Hepatocyte (in vitro differentiated cells): Measurements from ENCODE around the gene GLIPR2.

ENCODE experiments used
- EZH2 ChIP-seq: fragments of 200-600 bp; sonication (generic); IDR thresholded peaks from 2 replicates; pipeline ENCODE4 v1.6.1; 2016; ENCODE audit warnings: antibody characterized with exemption, mild to moderate bottlenecking, borderline replicate concordance
- EZH2phosphoT487 ChIP-seq: fragments of 200-600 bp; sonication (generic); IDR thresholded peaks from one replicate; pipeline ENCODE4 v1.6.1; 2018; ENCODE audit warnings: antibody characterized with exemption, mild to moderate bottlenecking, low read depth, moderate library complexity; ENCODE audit not compliant: unreplicated experiment, severe bottlenecking
- TF ChIP-seq, protein P1 (sequence below): fragments of 200-600 bp; sonication (generic); IDR thresholded peaks from 2 replicates; pipeline ENCODE4 v1.5.1; 2016; ENCODE audit warnings: antibody characterized with exemption, mild to moderate bottlenecking; ENCODE audit not compliant: poor library complexity

DNA sequence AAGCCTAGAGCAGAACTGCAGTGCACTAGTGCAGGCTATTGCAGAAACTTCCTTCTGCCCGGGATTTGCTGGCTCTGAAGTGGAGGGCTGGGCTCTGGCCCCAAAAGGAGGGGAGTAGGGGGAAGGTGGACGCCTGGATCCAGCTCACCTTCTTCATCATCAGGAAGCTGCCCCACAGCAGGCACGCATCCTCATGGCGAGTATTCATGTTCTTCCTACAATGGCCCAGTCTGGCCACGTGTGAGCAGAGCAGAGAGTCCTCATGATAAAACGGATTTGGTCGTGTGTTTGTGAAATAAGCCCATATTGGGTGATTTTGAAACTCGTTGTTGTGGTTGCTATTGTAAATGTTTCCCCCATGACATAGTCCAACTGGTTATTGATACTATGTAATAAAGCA lies 8.2 kb upstream of the GLIPR2 start:
- TF ChIP-seq EZH2, result no peak
- TF ChIP-seq, protein P1, sequence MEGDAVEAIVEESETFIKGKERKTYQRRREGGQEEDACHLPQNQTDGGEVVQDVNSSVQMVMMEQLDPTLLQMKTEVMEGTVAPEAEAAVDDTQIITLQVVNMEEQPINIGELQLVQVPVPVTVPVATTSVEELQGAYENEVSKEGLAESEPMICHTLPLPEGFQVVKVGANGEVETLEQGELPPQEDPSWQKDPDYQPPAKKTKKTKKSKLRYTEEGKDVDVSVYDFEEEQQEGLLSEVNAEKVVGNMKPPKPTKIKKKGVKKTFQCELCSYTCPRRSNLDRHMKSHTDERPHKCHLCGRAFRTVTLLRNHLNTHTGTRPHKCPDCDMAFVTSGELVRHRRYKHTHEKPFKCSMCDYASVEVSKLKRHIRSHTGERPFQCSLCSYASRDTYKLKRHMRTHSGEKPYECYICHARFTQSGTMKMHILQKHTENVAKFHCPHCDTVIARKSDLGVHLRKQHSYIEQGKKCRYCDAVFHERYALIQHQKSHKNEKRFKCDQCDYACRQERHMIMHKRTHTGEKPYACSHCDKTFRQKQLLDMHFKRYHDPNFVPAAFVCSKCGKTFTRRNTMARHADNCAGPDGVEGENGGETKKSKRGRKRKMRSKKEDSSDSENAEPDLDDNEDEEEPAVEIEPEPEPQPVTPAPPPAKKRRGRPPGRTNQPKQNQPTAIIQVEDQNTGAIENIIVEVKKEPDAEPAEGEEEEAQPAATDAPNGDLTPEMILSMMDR, result no peak
- TF ChIP-seq EZH2phosphoT487, result no peak
